OCI-LY3 (cell line): ENCODE results near the gene MTMR10.

Source experiments
- H2AFZ ChIP-seq: fragments of 200-600, 300-600 bp; shearing (Covaris generic); 2 replicates; pipeline ENCODE4 v1.6.0; 2014; ENCODE audit warnings: antibody characterized with exemption, low read depth, low read length
- H3K27ac ChIP-seq: fragments of 200-600, 300-600 bp; sonication (generic); 2 replicates; pipeline ENCODE4 v1.5.1; 2014; ENCODE audit warnings: mild to moderate bottlenecking, low read length, moderate library complexity, mixed read lengths
- H3K27me3 ChIP-seq: fragments of 200-600, 300-600 bp; sonication (generic); 2 replicates; pipeline ENCODE4 v1.6.1; 2014; ENCODE audit warnings: low read depth, low read length, mixed read lengths
- H3K36me3 ChIP-seq: fragments of 200-600, 300-600 bp; sonication (generic); replicated peaks from 2 replicates; pipeline ENCODE3; 2014; ENCODE audit warnings: low read depth, low read length, mixed read lengths
- H3K4me1 ChIP-seq: fragments of 300-600, 200-600 bp; sonication (generic); 2 replicates; pipeline ENCODE4 v1.6.1; 2014; ENCODE audit warnings: low read length, mixed read lengths
- H3K4me2 ChIP-seq: fragments of 200-600, 300-600 bp; sonication (generic); 2 replicates; pipeline ENCODE4 v1.6.1; 2014; ENCODE audit warnings: low read length, mixed read lengths
- H3K4me3 ChIP-seq: fragments of 300-600, 200-600 bp; sonication (generic); 2 replicates; pipeline ENCODE4 v1.5.1; 2014; ENCODE audit warnings: antibody characterized with exemption, mild to moderate bottlenecking, low read length, moderate library complexity
- H3K79me2 ChIP-seq: fragments of 300-600, 200-600 bp; shearing (Covaris generic); 2 replicates; pipeline ENCODE4 v1.6.1; 2014; ENCODE audit warnings: mild to moderate bottlenecking, low read length, mixed read lengths
- H3K9ac ChIP-seq: fragments of 300-600, 200-600 bp; shearing (Covaris generic); 2 replicates; pipeline ENCODE4 v1.6.0; 2014; ENCODE audit warnings: mild to moderate bottlenecking, low read length, moderate library complexity
- H3K9me3 ChIP-seq: fragments of 200-600, 300-600 bp; shearing (Covaris generic); 2 replicates; pipeline ENCODE4 v1.6.1; 2014; ENCODE audit warnings: low read length, mixed read lengths; ENCODE audit not compliant: insufficient read depth
- H4K20me1 ChIP-seq: fragments of 200-600, 300-600 bp; sonication (generic); 2 replicates; pipeline ENCODE4 v1.6.1; 2016; ENCODE audit warnings: low read length, mixed read lengths; ENCODE audit not compliant: insufficient read depth
- EZH2phosphoT487 ChIP-seq: fragments of 200-600 bp; shearing (Covaris generic); IDR thresholded peaks from 2 replicates; pipeline ENCODE4 v1.6.1; 2018; ENCODE audit warnings: antibody characterized with exemption, mixed run types, low read depth
- TF ChIP-seq, protein P1 (sequence below): fragments of 200-600, 300-600 bp; sonication (generic); IDR thresholded peaks from 2 replicates; pipeline ENCODE4 v1.5.1; 2014; ENCODE audit warnings: antibody characterized with exemption, low read length, low read depth

MTMR10 gene

DNA sequence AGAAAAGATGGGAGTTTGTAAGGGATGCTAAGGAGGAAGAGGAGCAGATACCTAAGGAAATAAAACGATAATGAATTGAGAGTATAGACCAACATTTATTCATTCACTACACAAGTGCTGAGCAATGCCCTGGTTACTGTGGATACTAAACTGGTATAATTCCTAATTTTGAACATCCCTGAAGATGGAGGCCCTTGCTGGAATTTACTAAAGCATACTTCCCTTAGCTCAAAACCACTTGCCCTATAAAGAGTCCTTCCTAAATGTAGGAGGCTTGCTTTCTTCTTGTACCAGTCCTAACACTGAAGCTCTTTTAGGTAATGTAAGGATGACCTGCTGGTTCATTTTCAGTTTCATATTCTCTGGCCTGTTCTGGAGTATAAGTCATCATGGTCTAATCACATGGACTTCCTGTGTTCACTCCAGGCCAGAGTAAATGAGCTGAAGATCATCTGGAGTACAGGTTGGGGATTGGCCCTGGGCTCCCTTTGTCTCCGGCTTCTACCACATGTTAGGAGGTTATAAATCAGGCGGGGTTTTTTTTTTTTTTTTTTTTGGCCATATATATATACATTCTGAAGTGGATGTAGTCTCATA is 40.1 kb upstream of the MTMR10 start:
- 0 out of 2 replicates have a peak overlapping the region, but pooled peaks have one; percentile 43 for H2AFZ ChIP-seq
- no peaks in the 10 kb centered on the region for H3K9me3 ChIP-seq
- H3K27me3 ChIP-seq, result no peaks in the 10 kb centered on the region
- H3K79me2 ChIP-seq, result no peaks in the 10 kb centered on the region
- no peak for TF ChIP-seq EZH2phosphoT487
- TF ChIP-seq, protein P1, sequence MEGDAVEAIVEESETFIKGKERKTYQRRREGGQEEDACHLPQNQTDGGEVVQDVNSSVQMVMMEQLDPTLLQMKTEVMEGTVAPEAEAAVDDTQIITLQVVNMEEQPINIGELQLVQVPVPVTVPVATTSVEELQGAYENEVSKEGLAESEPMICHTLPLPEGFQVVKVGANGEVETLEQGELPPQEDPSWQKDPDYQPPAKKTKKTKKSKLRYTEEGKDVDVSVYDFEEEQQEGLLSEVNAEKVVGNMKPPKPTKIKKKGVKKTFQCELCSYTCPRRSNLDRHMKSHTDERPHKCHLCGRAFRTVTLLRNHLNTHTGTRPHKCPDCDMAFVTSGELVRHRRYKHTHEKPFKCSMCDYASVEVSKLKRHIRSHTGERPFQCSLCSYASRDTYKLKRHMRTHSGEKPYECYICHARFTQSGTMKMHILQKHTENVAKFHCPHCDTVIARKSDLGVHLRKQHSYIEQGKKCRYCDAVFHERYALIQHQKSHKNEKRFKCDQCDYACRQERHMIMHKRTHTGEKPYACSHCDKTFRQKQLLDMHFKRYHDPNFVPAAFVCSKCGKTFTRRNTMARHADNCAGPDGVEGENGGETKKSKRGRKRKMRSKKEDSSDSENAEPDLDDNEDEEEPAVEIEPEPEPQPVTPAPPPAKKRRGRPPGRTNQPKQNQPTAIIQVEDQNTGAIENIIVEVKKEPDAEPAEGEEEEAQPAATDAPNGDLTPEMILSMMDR, result no peak
- H3K9ac ChIP-seq, result no peak overlapping the region
- no peaks in the 10 kb centered on the region for H3K4me1 ChIP-seq
- H3K4me3 ChIP-seq, result no peak overlapping the region
- no peaks in the 10 kb centered on the region for H4K20me1 ChIP-seq
- no peak overlapping the region for H3K4me2 ChIP-seq
- H3K36me3 ChIP-seq, result no peaks in the 10 kb centered on the region
- no peak overlapping the region for H3K27ac ChIP-seq

DNA sequence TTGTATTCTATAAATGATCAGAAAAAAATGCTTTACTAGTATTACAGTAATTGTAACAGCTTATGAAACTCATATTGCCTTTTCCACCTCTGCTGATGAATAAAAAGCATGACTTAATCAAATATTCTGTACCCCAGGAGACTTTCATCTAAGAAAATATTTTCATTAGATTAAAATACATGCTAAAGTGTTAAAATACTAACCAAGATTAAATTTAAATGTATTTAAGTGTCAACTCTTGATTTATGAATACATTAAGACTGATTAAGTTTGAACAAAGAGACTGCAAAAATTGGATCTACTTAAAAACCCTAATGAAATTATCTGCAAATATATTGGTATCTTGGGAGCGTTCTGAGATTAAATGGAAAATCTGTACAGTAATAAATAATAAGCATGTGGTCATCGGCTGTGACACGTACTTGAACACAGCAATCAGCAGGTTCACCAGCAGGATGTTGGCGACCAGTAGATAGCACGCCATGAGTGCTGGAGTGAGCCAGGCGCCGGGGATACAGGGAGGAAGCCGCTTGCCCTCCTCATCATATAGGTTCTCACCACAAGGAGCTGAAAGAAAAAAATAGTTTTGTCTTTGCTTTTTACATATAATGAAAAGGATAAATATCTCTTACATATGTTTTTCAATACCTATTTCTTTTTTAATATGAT is 36.6 kb upstream of the MTMR10 start:
- no peaks in the 10 kb centered on the region for H3K27me3 ChIP-seq
- no peaks in the 10 kb centered on the region for H4K20me1 ChIP-seq
- H3K4me1 ChIP-seq, result peaks cover 8% of the 10 kb centered on the region
- no peak overlapping the region for H3K4me2 ChIP-seq
- H3K79me2 ChIP-seq, result no peaks in the 10 kb centered on the region
- H3K9me3 ChIP-seq, result no peaks in the 10 kb centered on the region
- TF ChIP-seq, protein P1, result no peak
- TF ChIP-seq EZH2phosphoT487, result no peak
- no peak overlapping the region for H3K27ac ChIP-seq
- H3K36me3 ChIP-seq, result no peaks in the 10 kb centered on the region
- no peak overlapping the region for H2AFZ ChIP-seq
- no peak overlapping the region for H3K9ac ChIP-seq
- H3K4me3 ChIP-seq, result no peak overlapping the region

DNA sequence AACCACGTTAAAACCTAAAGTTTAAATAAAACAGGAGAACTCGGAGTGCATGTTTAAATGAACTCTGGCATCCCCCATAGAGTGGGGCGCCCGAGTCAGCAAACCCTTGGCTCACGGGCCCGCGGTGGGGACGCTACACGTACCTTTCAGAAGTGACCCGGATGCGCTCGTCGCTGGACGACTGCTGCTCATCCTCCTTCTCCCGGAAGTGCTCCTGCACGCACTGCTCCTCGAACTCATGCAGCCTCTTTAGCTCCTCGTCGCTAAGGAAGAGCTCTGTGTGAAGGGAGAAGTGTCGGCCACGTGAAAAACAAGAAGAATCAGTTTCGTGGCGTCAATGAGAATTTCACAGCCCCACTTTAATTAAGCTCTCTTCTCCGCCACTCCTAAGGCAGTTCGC is 34.6 kb upstream of the MTMR10 start:
- no peak overlapping the region for H3K27ac ChIP-seq
- H3K36me3 ChIP-seq, result no peaks in the 10 kb centered on the region
- no peaks in the 10 kb centered on the region for H4K20me1 ChIP-seq
- H3K79me2 ChIP-seq, result no peaks in the 10 kb centered on the region
- no peaks in the 10 kb centered on the region for H3K27me3 ChIP-seq
- no peak overlapping the region for H3K4me3 ChIP-seq
- H2AFZ ChIP-seq, result no peak overlapping the region
- H3K9ac ChIP-seq, result no peak overlapping the region
- no peak overlapping the region for H3K4me2 ChIP-seq
- H3K4me1 ChIP-seq, result peaks cover 17% of the 10 kb centered on the region
- H3K9me3 ChIP-seq, result no peaks in the 10 kb centered on the region
- TF ChIP-seq EZH2phosphoT487, result no peak
- TF ChIP-seq, protein P1, result no peak

DNA sequence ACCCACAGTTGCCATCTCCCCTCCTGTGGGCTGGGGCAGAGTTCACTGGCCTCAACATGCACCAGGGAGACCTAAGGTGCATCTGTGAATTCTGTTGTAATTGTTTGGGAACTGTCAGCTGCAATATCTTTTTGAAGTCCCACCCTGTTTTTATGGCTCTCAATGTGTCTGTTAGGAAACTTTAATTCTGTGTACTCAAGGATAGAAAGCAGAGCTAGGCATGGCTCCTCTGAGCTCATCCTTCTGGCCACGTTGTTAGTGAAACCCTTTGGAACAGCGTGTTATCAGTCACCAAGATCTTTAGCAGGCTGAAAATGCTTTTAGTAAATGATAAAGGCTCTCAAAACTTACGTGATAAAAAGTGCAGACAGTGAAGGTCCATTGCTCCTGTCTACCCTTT is 33.6 kb upstream of the MTMR10 start:
- Histone ChIP-seq H3K27me3 (no peaks in the 10 kb centered on the region), H3K4me2 (no peak overlapping the region), H3K27ac (no peak overlapping the region), H2AFZ (no peak overlapping the region), H4K20me1 (no peaks in the 10 kb centered on the region), H3K36me3 (no peaks in the 10 kb centered on the region), H3K9ac (no peak overlapping the region), H3K4me1 (peaks cover 23% of the 10 kb centered on the region), H3K9me3 (no peaks in the 10 kb centered on the region), H3K79me2 (no peaks in the 10 kb centered on the region), H3K4me3 (no peak overlapping the region)
- no peak for TF ChIP-seq EZH2phosphoT487
